GM12872 (cell line): ENCODE results near the gene IKBIP.

Experiments used
- CTCF ChIP-seq: IDR thresholded peaks from 3 replicates; pipeline ENCODE4 v1.5.1; 2011; ENCODE audit warnings: low read depth, mild to moderate bottlenecking, low read length, moderate library complexity; ENCODE audit not compliant: insufficient read depth

Gene IKBIP, protein sequence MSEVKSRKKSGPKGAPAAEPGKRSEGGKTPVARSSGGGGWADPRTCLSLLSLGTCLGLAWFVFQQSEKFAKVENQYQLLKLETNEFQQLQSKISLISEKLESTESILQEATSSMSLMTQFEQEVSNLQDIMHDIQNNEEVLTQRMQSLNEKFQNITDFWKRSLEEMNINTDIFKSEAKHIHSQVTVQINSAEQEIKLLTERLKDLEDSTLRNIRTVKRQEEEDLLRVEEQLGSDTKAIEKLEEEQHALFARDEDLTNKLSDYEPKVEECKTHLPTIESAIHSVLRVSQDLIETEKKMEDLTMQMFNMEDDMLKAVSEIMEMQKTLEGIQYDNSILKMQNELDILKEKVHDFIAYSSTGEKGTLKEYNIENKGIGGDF

DNA sequence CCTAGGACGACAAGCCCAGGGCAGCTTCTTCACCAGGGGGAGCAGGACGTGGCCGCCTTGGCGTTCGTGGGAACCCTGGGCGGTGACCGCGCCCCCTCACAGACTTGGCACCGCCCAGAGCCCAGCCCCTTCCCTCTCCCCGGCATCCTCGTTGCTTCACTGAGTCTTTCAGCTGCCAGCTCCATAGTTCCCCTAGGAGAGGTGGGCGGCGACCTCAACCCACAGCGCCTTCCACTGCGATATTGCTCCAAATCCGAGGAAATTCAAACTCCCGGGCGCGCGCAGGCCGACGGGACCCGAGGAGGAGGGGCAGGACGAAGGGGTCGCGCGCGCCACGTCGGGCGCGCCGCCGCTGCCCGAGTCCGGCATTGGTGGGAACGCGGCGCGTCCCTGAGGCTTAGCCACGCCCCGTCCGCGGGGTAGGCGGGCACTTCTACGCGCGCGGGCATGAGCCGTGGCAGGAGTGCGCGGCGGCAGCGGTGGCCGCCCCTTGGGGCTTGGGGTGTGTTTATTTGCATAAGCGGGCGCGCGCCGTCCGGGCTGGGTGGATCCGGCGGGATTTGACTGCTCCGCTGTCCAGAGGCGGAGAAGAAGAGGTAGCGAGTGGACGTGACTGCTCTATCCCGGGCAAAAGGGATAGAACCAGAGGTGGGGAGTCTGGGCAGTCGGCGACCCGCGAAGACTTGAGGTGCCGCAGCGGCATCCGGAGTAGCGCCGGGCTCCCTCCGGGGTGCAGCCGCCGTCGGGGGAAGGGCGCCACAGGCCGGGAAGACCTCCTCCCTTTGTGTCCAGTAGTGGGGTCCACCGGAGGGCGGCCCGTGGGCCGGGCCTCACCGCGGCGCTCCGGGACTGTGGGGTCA, at the start of gene IKBIP, which contains the start of gene APAF1:
TSS of gene IKBIP (minus strand) at position 77 of the 860 bp plus-strand sequence. CDS start 87 bp downstream, outside the sequence.
TSS of gene APAF1 (plus strand) at position 579 of the 860 bp plus-strand sequence. CDS start 3,070 bp downstream, outside the sequence.
- no peak for TF ChIP-seq CTCF

DNA sequence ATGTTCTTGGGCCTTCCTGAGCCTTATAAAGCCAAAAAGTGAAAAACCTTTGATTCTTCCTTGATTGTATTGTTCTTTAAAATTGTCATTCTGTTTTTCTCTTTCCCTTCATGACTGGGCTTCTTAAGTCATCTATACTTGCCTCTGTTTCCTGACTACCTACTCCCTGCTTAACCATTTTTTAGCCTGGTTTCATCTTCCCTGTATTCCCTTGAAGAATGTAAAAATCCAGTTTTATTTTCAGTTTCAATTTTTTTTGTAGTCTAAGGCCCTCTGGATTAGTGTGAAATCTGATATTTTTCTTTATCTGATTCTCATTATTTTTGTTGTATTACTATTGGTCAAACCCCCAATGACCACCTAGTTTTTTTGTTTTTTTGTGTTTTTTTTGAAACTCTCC, 46.8 kb upstream of the IKBIP start:
- TF ChIP-seq CTCF = no peak

DNA sequence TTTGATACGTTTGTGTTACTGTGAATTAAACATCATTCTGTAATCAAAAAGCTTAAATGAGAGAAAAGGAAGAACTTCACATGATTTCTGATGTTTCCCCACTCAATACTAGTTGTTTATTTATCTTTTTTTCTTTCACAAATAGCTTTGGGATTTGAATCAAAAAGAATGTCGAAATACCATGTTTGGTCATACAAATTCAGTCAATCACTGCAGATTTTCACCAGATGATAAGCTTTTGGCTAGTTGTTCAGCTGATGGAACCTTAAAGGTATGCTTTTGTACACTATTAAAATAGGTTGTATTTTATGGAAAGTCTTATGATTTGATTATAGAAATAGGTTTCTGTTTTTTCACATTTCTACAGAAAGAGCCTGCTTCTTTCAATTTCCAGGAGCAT, 42.0 kb upstream of the IKBIP start:
- no peak for TF ChIP-seq CTCF

DNA sequence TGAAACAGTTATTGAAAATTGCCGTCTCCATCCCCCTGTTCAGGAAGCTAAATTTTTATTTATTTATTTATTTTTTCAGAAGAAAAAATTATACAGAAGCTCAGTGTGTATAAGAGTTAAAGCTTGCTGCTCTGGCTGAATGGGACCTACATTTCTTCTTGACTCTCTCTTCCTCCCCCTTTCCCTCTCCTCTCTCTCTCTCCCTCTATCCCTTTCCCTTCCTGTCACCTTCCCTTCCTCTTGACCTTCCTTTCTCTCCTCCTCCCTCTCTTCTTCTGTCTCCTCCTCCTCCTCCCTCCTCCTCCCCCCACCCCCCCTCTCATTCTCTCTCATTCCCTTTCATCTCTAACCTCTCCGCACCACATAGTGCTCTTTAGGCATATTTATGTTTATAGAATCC, 39.6 kb upstream of the IKBIP start:
- no peak for TF ChIP-seq CTCF

- no peak for TF ChIP-seq CTCF
Observed at GRCh38 chr12:98679611-98680005, 35.0 kb upstream of the IKBIP start.

- TF ChIP-seq CTCF = no peak
Observed at GRCh38 chr12:98678946-98679610, 34.5 kb upstream of the IKBIP start.
